GM18951 (cell line): ENCODE data around the gene IMPDH1.

ENCODE experiments used
- POLR2A ChIP-seq: IDR thresholded peaks from 4 replicates; pipeline ENCODE4 v1.6.1; 2011; ENCODE audit warnings: mild to moderate bottlenecking; ENCODE audit not compliant: insufficient read length, insufficient read depth; ENCODE audit errors: extremely low read depth
- in situ Hi-C: fragments of 300-500 bp; cut with MboI; formaldehyde crosslinking; loops from one replicate; pipeline ENCODE4 v1.12.0; 2022; ENCODE audit warnings: low sequenced_read_pairs, mixed read lengths, inconsistent platforms; ENCODE audit not compliant: unreplicated experiment

The IMPDH1 gene

DNA sequence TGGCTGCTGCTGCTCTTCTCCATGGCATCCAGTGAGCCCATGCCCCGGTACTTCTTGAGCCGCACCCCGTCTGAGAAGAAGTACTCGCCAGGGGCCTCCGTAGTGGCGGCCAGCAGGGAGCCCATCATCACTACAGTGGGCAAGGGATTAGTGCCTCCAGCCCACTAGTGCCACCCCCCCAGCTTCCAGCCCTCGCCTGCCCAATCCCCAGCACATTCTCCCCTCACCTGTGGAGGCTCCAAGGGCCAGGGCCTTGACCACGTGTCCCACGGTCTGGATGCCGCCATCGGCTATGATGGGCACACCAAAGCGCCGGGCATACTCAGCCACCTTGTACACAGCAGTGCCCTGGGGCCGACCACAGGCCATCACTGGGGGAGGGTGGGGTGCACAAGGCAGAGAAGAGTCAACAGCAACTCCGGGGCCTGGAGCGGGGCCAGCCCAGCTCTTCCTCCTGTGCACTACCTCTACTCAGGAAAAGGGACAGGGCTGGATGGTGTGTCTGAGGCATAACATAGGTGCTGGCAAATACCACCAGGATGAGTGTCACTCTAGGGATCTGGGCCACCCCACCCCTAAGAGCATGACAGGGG lies 14.8 kb downstream of the IMPDH1 start:
- in situ Hi-C loops, result no loop called here
- TF ChIP-seq POLR2A, result no peak

DNA sequence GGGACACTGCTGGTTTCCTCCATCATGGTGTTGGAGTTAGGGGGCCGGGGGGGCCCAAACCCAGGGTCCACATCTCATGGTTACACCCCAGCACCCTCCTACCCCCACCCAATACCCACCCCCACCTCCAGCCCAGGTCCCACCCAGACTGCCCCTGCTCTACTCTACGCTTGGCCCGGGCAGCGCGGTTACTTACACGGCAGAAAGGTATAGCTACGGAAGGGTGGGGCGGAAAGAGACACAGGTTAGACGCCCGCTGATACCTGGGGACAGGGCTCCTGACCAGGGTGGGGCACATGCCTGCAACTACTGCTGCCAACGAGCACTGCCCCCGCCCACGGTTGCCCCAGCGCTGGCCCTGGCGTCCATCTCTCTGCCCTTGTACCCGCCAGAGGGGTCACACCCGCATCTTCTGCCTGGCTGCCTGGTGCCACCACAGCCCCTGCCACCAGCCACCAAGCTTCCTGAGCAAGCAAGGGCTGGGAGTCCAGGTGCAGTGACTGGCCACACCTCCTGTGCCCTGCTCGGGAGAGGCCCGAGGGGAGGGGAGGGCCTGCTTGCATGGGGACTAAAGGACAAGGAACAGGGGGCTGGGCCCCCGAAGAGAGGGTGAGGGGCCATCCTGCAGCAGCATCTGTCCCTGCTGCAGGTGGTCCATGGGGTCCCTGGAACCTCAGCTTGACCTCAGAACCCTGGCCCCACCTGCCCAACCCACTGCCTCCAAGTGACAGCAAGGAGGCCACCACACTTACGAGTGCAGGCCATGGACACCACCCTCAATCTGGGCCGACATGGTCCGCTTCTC lies 16.1 kb downstream of the IMPDH1 start:
- TF ChIP-seq POLR2A, result no peak
- in situ Hi-C loops, result no loop called here

DNA sequence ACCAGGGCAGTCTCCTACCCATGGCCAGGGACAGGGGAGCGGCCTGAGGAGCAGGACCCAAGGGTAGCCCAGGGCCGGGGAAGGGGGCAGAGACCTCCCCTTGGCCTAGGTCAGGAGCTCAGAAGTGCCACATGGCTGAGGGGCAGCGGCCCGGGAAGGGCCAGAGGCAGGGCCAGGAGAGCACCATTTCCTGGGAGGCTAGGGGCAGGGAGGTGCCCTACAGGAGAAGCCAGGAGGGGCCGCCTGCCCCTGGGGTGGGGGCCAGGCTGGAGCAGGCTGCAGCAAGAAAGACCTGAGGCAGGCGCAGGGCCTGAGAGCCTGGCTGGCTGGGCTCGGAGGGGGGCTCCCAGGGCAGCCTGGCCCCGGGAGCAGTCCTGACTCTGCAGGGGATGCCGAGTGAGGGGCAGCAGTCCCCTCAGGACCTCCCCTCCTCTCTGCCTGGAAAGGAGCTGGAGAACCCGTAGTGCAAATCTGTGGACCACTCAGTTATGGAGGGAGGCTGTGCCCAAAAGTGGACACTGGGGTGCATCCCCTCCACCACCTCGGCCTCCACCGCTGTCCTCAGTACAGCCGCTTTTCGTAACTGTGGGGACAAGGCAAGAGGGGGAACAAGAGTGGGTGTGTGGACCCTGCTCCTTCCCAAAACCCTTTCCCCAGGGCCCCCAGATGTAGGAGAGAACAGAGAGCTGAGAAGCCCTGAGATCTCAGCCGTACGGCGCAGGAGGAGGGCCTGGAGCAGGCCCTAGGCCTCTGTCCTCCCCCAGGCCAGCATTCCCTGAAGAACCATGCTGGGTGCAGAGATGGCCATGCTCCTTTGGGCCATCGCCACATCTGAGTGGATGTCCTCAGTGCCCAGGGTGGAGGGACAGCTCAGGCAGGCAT lies 17.1 kb downstream of the IMPDH1 start:
- in situ Hi-C loops, result no loop called here
- no peak for TF ChIP-seq POLR2A

DNA sequence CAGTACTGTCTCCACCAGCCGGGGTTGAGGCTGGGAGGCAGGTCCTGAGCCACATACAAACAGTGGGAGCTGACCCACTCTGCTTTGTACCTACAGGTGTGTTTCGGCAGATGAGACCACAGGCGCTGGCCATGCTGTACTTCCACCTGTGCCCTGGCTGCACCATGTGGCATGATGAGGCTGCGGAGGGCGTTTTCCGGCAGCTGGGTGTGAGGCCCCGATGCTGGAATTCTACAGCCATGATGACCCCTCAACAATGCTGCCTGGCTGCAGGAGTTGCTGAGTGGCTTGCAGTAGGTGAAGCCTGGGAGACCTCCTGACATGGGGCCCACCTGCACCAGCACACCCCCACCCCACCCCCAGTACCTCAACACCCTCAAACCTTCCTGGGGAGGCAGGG lies 18.0 kb downstream of the IMPDH1 start:
- in situ Hi-C loops, result no loop called here
- TF ChIP-seq POLR2A, result no peak

DNA sequence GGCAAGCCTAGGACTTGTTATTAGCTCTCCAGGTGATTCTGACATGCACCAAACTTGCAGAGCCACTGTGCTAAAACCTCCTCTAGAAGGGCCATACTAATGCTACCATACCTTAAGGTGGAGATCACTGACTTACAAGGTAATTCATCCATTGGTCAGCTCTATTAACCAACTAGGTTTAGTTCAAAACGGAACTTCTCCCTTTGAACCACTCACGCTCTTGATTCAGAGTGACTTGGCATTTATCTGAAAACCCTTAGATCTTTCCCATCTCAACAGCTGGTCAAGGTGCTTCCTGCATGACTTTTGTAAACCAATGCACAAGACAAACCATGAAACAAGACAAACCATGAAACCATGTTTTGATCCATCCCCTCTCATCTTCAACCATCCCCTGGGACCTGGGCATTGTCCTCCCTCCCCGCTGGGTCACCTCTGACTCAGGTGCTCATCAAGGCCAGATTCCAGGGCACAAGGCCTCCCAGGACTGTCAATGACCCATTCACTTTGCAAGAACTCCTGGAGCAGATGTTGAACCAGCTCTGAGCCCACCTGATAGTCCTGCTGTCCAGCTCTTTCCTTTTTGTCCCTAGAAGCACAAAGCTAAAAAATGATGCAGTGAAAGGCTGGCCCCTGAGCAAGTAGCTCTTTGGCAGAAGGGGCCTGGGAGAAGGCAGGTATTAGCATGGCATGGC lies 18.8 kb downstream of the IMPDH1 start:
- TF ChIP-seq POLR2A, result no peak
- in situ Hi-C loops, result no loop called here

DNA sequence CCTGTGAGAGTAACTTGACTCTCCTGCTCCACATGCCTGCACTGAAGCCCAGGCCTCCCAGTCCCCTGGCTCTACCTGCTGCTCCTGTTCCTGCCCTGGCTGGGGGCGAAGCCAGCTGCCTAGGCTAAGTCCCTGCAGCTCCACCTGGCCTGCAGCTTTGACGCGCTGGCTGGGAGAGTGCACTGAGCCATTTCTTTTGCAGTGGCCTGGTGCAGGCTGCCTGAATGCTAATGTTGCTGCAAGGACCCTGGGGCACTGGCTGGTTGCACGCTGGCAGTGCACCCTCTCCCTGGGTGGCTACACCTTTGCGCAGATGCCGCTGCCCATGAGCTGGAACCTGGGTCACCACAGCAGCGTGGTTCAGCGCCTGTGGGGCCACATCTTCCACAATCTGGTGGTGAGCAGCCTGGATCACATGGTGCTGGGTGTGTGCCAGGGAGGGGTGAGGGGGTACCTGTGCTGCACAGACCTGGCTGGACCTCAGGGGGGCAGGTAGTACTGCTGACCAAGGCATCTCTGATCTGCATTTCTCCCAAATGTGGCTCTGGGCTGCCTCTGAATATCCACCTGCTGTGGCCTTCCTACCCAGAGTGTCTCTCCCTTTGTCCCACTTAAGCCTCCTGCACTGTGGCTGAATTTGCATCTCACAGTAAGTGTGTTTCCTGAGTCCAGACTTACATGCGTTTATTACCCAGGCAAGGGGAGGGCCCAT lies 20.0 kb downstream of the IMPDH1 start:
- in situ Hi-C loops, result no loop called here
- no peak for TF ChIP-seq POLR2A

DNA sequence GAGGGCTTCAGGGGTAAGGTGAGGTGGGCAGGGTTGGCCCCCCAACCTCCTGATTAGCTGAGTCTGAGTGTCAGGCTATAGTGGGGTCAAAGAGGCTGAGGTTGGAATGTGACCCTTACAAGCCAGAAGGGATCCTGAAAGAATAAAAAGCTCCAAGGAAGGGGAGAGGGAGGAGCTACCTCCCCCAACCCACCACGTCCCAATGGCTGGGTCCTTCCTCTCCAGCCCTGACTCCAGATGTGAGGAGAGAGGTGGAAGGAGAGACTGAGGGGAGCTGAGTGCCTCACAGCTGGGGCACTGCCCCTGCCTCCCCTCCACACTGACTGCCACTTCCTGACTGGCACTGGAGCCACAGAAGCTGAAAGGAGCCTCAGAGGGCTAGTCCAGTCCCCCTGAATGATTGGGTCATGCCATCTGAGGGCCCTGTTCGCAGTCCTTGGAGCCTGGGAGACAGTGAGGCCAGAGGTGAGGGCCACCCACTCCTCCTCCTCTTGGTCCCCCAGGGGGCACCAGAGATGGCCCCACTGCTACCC lies 20.6 kb downstream of the IMPDH1 start:
- no peak for TF ChIP-seq POLR2A
- in situ Hi-C loops, result no loop called here

DNA sequence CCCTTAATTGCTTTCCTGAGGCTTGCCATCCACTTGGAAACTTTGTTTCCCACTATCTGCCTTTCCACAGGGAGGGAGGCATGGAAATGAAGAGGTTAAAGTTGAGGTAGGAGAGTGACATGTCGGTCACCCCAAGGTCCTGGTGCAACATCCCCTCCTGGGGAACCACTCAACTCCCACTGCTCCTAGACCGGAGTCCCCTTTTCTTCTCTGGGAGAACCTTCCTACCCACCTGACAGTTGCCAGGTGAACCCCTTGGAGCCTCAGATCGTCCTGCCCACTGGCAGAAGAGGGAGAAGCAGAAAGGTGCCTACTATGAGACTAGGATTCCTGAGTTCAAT lies 21.7 kb downstream of the IMPDH1 start:
- in situ Hi-C loops, result no loop called here
- no peak for TF ChIP-seq POLR2A

DNA sequence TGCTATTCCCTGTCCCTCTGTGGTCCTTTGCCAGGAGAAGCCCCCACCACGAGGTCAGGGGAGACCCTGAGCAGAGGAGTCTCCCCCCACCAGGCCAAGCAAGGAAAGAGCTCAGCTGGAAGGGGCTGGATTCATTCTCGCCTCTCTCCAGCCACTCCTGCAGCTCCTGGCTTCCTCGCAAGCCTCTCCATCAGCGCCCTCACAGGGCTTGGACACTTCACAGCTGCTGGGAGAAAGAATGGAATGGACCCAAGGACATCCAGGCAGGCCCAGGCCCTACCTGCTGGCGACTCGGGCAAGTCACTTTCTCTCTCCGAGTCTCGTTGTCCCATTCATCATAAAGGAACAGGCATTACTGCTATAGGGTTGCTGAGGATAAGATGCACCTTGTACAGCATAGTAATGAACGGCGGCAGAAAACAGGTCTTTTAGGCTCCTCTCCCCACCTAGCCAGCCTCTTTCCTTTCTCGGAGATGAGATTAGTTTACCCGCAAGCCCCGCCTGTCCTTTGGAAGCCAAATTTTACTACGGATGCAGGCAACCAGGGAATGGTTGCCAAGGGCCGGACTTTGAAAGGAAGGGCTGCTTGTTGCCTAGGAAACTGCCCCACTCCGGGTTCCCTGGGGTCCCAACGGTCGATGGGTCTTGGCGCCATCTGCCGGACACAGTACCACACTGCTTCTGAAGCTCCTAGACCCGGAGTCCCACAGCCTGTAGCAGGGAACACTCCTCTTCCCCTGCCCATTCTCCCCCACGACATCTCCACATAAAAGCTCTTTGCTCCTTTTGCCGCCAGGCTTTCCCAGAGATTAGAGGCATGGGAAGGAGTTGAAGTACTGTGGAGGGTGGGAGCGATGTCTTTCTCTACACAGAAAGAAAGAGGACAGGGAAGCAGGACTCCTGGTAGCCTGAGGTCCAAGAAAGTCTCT lies 22.3 kb downstream of the IMPDH1 start:
- in situ Hi-C loops, result no loop called here
- no peak for TF ChIP-seq POLR2A

DNA sequence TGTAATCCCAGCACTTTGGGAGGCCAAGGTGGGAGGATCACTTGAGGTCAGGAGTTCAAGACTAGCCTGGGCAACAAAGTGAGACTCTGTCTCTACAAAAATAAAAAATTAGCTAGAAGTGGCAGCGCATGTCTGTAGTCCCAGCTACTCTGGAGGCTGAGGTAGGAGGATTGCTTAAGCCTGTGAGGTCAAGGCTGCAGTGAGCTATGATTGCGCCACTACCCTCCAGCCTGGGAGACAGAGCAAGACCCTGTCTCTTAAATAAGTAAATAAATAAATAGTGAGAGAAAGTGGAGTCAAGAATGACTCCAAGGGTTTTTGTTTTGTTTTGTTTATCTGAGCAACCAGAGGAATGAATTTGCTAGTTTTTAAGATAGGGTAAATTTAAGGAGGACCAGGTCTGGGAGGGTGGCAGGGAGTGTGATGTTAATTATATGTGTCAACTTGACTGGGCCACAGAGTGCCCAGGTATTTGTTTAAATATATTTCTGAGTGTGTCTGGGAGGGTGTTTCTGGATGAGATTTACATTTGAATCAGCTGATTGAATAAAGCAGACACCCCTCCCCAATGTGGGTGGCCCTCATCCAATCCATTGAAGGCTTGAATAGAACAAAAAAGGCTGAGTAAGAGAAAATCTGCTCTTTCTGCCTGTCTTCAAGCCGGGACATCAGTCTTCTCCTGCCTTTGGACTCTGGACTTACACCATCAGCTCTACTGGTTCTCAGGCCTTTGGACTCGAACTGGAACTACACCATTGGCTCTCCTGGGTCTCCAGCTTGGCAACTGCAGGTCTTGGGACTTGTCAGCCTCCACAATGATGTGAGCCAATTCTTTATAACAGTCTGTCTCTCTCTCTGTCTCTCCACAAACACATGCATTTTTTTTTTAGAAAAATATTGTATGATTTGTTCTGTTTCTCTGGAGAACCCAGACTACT lies 23.5 kb downstream of the IMPDH1 start:
- TF ChIP-seq POLR2A, result no peak
- in situ Hi-C loops, result no loop called here
